ENCODE results near the gene UFSP2. TPM values are rescaled to one million over a fixed set of nuclear protein-coding genes. Genes with fewer than 3 reads are reported as not detected.
A peak's percentile ranks its signal among the peaks of the same experiment; 100 is the strongest.

UFSP2 gene, protein sequence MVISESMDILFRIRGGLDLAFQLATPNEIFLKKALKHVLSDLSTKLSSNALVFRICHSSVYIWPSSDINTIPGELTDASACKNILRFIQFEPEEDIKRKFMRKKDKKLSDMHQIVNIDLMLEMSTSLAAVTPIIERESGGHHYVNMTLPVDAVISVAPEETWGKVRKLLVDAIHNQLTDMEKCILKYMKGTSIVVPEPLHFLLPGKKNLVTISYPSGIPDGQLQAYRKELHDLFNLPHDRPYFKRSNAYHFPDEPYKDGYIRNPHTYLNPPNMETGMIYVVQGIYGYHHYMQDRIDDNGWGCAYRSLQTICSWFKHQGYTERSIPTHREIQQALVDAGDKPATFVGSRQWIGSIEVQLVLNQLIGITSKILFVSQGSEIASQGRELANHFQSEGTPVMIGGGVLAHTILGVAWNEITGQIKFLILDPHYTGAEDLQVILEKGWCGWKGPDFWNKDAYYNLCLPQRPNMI
- 37.3 TPM for total RNA-seq

DNA sequence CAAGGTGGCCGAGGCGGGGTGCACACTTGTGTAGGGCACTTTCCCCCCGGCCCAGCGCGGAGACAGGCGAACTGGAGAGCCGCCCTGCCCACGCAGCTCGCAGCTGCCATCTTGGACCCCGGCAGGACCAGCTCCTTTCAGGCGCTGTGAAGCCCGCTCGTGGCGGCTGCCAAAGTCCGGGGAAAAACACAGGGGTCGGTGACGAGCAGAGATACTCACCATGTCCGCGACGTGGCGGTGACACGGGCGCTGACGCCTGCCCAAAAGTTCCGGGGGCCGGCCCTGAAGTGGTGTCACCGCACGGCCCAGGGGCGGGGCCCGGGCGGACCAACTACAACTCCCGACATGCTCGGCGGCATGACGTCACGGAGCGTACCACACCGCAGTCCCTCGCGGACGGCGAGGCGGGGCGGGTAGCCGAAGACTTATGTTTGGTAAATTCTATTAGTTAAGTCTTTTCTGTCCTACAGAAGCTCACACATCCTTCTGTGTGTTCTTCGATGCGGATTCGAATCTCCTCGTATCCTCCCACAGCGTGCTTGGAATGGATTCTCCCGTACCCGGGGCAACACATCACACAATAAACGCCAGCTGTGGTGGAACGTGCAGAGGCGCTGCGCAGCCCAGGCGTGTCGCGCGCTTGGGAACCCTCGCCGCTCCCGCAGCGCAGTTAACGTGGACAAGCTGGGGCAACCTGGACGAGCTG is at the start of gene UFSP2:
Gene UFSP2 (minus strand): TSS at position 318 of the 706 bp plus-strand sequence. CDS start 96 bp downstream, at position 222.
- DNase-seq (ENCODE audit: low spot score) = peak; percentile 87

DNA sequence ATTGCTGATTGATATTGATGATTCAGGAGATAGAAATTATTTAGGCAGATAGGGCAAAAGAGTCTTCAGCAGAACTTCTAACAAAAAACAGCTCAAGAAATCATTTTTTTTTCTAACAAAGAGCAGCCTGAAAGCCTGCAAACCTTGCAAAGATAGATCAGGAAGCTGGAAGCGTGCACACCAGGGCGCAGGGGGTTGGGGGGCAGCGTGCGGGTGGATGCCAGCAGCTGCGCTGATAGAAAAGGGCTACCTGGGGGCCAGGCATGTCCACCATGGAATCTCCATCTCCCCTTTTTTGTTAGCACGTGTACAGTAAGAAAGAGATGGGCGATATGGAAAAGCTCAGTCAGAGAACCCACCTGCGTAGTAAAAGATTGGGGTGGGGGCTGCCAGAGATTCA is 47.5 kb upstream of the UFSP2 start:
- DNase-seq (ENCODE audit: low spot score) = no peak

DNA sequence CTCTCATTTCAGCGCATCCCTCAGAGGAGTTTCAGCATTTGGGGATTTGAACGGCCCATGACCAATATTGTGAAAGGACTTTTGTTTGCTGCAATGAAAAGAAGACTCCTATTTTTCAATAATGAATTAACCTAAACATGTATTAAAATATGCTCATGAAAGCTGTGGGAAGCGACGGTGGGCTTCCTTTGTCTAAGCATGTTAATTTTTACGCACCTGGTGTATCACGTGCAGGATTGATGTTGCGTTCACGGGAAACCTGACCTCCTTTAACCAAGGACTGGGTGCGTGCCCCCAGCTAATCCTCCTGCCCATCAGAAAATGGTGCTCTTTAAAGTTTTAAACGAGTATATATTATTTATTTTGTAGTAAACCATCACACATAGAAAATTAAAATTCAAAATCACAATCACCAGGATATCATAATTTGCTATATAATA is 46.4 kb upstream of the UFSP2 start:
- no peak for DNase-seq (ENCODE audit: low spot score)

GRCh38 chr4:185471235-185472102 is 45.7 kb upstream of the UFSP2 start, which contains the start of gene CCDC110:
Gene CCDC110 (minus strand): TSS chr4:185471733. CDS start chr4:185471683, 50 bp downstream.
- DNase-seq (ENCODE audit: low spot score) = peak; percentile 97

DNA sequence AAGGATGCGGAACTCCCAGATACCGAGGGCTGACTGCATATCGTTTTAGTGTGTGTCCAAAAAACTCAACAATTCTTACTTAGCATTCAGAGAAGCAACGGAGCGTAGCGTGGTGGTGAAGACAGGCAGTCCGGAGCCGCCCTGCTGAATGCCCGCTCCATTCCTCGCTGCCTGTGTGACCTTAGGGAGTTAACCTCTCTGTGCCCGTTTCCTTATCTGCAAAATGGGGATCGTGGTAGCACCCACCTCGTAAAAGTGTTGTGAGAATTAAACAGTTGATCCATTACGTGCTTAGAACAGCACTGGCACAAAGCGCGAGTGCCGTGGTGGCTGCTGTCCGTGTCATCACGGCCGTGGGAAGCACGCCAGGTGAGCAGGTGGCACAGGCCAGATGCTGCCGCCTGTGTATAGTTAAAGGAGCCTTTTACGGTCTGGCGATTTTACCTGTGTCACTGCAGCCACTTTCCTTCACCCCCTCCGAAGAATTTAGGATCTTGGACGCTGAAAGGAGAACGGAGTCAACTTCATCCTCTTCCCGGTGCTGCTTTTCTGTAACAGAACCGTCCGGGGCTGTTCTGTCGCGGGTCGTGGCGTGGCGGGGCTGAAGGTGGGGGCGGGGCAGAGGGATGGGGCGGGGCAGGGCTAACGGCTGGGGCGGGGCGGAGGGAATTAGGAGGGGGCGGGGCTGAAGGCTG is 44.9 kb upstream of the UFSP2 start:
- DNase-seq (ENCODE audit: low spot score) = peak; percentile 66

- no peak for DNase-seq (ENCODE audit: low spot score)
Observed at GRCh38 chr4:185469580-185470154, 43.9 kb upstream of the UFSP2 start.

DNA sequence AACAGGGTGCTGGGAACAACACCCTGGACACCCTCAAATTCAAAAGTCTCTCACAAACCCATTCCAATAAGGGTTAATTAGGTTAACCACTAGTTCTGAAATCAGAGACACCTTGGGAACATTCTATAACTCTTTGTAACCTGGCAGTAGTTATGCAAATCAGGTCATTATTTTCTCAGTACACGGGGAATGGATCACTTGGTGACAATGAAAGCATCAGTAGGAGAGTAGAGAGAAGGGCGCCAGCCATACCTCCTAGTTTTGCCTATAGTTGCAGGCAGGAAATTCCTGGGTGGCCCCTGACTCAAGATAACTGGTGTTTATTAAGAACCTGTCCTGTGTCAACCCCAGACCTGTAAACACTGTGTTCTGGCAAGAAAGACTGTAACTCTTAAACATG is 43.2 kb upstream of the UFSP2 start:
- no peak for DNase-seq (ENCODE audit: low spot score)

- DNase-seq (ENCODE audit: low spot score) = no peak
Observed at GRCh38 chr4:185467991-185468390, 42.2 kb upstream of the UFSP2 start.

- no peak for DNase-seq (ENCODE audit: low spot score)
Observed at GRCh38 chr4:185467101-185467500, 41.3 kb upstream of the UFSP2 start.

- DNase-seq (ENCODE audit: low spot score) = no peak
Observed at GRCh38 chr4:185465707-185466106, 39.9 kb upstream of the UFSP2 start.

DNA sequence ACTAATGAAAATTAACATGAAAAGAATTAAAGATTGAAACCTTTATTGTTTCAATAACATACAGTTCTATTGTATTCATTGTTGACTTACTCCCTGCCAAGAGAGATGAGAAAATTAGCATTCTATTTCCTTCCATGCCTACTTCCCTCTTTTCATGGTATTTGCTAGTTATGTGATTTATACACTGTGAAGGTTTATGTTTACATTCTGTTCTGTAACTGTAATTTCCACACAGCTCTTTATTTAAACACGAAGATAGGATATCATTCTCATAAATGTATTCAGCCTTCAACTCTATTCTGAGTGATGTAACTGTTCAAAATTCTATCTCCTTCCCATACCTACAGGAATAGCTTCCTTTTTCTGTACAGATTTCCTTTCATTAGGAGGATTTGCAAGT is 39.1 kb upstream of the UFSP2 start:
- DNase-seq (ENCODE audit: low spot score) = no peak

- DNase-seq (ENCODE audit: low spot score) = no peak
Observed at GRCh38 chr4:185464183-185464582, 38.4 kb upstream of the UFSP2 start.

DNA sequence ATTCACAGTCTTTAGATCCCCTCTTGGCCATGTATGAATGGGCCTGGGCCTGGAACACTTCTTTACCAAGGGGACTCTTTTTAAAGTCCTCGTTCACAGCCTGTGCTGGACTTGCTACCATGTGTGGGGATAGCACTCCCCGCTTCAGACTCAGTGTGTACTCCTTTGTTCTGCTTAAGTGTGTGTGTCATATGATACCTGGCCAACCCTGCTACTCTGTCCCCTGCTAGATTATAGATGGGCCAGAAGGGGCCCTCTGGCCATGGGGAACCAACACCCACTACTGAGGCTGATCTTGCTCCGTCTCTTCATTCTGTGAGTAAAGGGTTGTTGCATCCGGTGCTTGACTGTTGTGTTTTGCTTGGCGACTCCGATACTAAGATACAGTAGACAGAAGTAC is 37.8 kb upstream of the UFSP2 start:
- no peak for DNase-seq (ENCODE audit: low spot score)

GRCh38 chr4:185461565-185461964 is 35.8 kb upstream of the UFSP2 start:
- DNase-seq (ENCODE audit: low spot score) = no peak

GRCh38 chr4:185457136-185457535 is 31.4 kb upstream of the UFSP2 start:
- DNase-seq (ENCODE audit: low spot score) = no peak

GRCh38 chr4:185456131-185456530 is 30.4 kb upstream of the UFSP2 start:
- no peak for DNase-seq (ENCODE audit: low spot score)

- DNase-seq (ENCODE audit: low spot score) = no peak
Observed at GRCh38 chr4:185445209-185445608, 19.4 kb upstream of the UFSP2 start.

GRCh38 chr4:185441479-185441878 is 15.7 kb upstream of the UFSP2 start:
- no peak for DNase-seq (ENCODE audit: low spot score)

DNA sequence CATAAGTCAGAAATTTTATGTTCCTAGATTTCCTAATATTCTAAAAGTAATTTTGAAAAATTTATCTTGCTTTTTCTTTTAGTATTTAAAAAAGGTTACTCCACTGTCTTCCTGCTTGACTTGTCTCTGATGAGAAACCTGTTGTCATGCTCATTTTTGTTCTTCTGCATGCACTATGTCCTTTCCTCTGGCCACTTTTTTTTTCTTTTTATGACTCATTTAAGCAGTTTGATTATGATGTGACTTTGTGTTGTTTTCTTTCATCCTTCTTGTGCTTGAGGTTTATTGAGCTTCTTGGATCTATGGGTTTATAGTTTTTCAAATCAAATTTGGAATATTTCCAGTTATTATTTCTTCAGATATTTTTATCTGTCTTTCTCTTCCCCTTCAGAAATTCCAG is 12.0 kb upstream of the UFSP2 start:
- no peak for DNase-seq (ENCODE audit: low spot score)

DNA sequence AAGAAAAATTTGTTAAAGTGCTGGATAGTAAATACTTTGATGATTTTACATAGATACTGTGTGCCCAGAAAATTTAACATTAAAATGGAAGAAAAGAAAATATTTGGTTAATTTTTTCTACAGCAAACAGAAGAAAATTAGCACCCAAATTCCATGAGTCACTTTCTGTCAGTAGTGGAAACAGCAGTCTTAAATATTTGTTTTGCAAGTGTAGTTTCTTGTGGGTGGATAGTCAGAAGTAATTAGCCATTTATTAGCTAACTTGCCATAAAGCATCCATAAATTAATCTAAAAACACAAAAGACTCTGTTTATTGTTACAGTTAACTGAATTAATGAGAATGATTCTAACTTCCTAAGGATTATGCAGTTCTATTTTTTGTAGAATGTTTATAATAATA is 9.7 kb upstream of the UFSP2 start:
- DNase-seq (ENCODE audit: low spot score) = no peak

GRCh38 chr4:185429660-185430059 is 3.9 kb upstream of the UFSP2 start:
- DNase-seq (ENCODE audit: low spot score) = no peak
